Aorta (tissue), 5 donors: ENCODE results near the gene PGR. TPM values are rescaled to one million over a fixed set of nuclear protein-coding genes. Genes with fewer than 3 reads are reported as not detected.

Source experiments
- ATAC-seq: fragments of 200-7000 bp; cut with Tn5 transposase; one replicate; pipeline ENCODE4 v1.9.1; 2022; ENCODE audit warnings: moderate library complexity; ENCODE audit not compliant: low FRiP score
- DNase-seq, 2 donors: peaks; one replicate each; pipeline ENCODE4 v3.0.0-alpha.2; 2020
- H3K27ac ChIP-seq, 2 donors: one replicate each; pipeline ENCODE4 v1.5.1; 2013; ENCODE audit warnings: low read length in 2 of 2, mild to moderate bottlenecking in 2 of 2, moderate library complexity in 2 of 2, control low read depth in 1 of 2, inconsistent platforms in 1 of 2, low read depth in 1 of 2
- H3K27me3 ChIP-seq, 2 donors: one replicate each; pipeline ENCODE4 v1.6.1; 2013; ENCODE audit warnings: control low read depth in 1 of 2, low read length in 1 of 2, mild to moderate bottlenecking in 1 of 2, moderate library complexity in 1 of 2; ENCODE audit not compliant: insufficient read depth in 2 of 2, control insufficient read depth in 1 of 2
- H3K36me3 ChIP-seq, 2 donors: one replicate each; pipeline ENCODE4 v1.6.1; 2013; ENCODE audit warnings: control low read depth in 1 of 2, low read length in 1 of 2, mild to moderate bottlenecking in 1 of 2; ENCODE audit not compliant: insufficient read depth in 2 of 2, control insufficient read depth in 1 of 2
- H3K4me1 ChIP-seq, 2 donors: one replicate each; pipeline ENCODE4 v1.6.1; 2013; ENCODE audit warnings: low read length in 2 of 2, control low read depth in 1 of 2, mild to moderate bottlenecking in 1 of 2, moderate library complexity in 1 of 2; ENCODE audit not compliant: insufficient read depth in 2 of 2, control insufficient read depth in 1 of 2
- H3K4me3 ChIP-seq, 2 donors: one replicate each; pipeline ENCODE4 v1.5.1; 2013; ENCODE audit warnings: low read length in 2 of 2, control low read depth in 1 of 2, mild to moderate bottlenecking in 1 of 2
- H3K9me3 ChIP-seq: one replicate; pipeline ENCODE4 v1.6.1; 2013; ENCODE audit warnings: mild to moderate bottlenecking, low read length; ENCODE audit not compliant: control insufficient read depth
- WGBS, 2 donors: extraction: QIAGEN DNeasy Blood & Tissue Kit; methylation state at CpG; one replicate each; pipeline ENCODE4 v1.1.7; 2013; 5-methylcytosine and 5-hydroxymethylcytosine counted together
- intact Hi-C, 2 donors: fragments of 100-400 bp; cut with DNase I; formaldehyde crosslinking; loops; one replicate each; pipeline versions ENCODE4 v1.14.2 to v1.15.0; 2022
- polyA plus RNA-seq, 2 donors: library from polyadenylated mRNA; stranded (reverse); fragments of 200-250 nt; gene quantifications; one replicate each; pipeline ENCODE4 v1.2.3, GENCODE V29; 2013
- total RNA-seq, 2 donors: library from RNA; stranded (reverse); fragmentation: NEBNext Ultra II Directional; extraction: Animal tissue kit (Norgen Biotek cat#: 25700); gene quantifications; one replicate each; pipeline ENCODE4 v1.2.1, GENCODE V29; 2021
- donor health status: healthy with polysubstance abuse.
- donor health status: Bipolar disorder and iron deficiency.
- donor health status: DM: no; HTN: no; CAD: no.
- donor health status: DM: no; HTN: no; CAD: no.
- donor health status: DM: yes; HTN: yes; CAD: no.

Gene PGR
- total and polyA plus RNA-seq, 4 donors = 3.1 to 16.7 (median 9.6) TPM

- ATAC-seq = peak; percentile 81
- no peaks in the 10 kb centered on the region for H3K9me3 ChIP-seq
- no peaks in the 10 kb centered on the region for H3K27me3 ChIP-seq
- H3K4me1 ChIP-seq = no peaks in the 10 kb centered on the region
- no peaks in the 10 kb centered on the region for H3K36me3 ChIP-seq
- intact Hi-C loops = loop anchor here (2.0 to 10.0 kb wide), 7 partner anchors 84 to 309 kb away; no protein-coding TSS in a partner anchor
- peak overlapping the region; percentile 74 to 97 for H3K4me3 ChIP-seq
- peak; percentile 63 to 85 for DNase-seq
- WGBS, 2 donors = 1% methylated on average over 64 to 93 of the region's 93 CpGs
- peak overlapping the region; percentile 75 to 92 for H3K27ac ChIP-seq
Observed at GRCh38 chr11:101127699-101128570, 1.7 kb downstream of the PGR start.

DNA sequence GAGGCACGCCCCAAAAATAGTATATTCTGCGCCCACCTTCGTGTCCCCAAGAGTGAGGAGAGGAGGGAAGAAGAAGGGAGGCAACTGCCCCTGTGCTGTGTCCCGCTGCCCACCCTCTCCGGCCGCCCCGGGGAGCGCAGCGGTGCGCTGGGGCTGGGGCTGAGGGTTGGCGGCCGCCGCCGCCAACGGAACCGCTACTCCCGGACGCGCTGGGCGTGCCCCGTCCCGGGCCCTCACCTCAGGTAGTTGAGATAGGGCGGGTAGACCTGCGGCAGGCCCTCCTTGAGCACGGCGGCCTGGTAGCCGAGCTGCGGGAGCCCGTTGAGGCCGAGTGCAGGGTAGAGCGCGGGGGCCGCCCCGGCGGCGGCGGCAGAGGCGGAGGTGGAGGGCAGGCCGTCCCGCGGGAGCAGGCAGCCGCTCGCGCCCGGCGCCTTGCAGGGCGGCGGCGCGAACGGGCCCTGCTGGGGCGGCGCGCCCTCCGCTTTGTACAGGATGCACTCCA, 2.4 kb downstream of the PGR start:
- Histone ChIP-seq H3K27ac (peak overlapping the region; percentile 75 to 92), H3K4me3 (peak overlapping the region; percentile 74 to 97), H3K27me3 (no peaks in the 10 kb centered on the region), H3K9me3 (no peaks in the 10 kb centered on the region), H3K4me1 (peaks cover 0 to 2% of the 10 kb centered on the region in 2 donors), H3K36me3 (no peaks in the 10 kb centered on the region)
- 1% methylated on average over 26 to 55 of the region's 55 CpGs for WGBS, 2 donors
- DNase-seq = peak; percentile 56 to 82
- intact Hi-C loops = loop anchor here (5.0 to 10.0 kb wide), 6 partner anchors 85 to 310 kb away; no protein-coding TSS in a partner anchor
- ATAC-seq = peak; percentile 63

DNA sequence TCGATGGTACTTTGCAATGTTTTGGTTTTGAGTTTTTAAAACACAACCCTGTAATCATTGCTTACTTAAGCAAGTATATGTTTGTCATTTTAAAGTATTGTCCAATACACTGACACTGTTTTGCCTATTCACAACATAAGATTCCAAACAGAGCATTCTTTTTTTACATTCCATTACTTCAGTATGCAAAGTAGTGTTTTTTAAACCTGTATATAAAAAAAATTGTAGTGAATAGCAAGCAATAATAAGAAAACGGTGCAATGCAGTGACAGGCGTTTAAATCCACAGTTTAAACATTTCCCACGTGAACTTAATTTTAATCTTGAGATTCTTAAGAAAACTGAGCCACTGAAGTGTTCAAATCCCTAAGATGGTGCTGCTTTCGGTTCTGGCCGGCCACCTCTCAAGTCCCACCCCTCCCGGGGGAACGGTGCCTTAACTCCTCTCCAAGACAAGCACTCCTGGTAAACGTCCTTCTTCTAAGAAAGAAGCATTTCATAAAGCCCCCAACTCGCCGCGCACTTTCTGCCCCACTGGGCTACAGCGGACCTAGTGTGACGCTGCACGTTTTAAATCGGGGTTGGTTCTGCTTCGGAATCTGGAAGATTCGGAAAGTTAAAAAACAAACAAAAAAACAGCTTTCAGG, 2.9 kb downstream of the PGR start:
- Histone ChIP-seq H3K4me1 (peaks cover 0 to 2% of the 10 kb centered on the region in 2 donors), H3K9me3 (no peaks in the 10 kb centered on the region), H3K27ac (peak overlapping the region; percentile 75 to 92), H3K36me3 (no peaks in the 10 kb centered on the region), H3K27me3 (no peaks in the 10 kb centered on the region), H3K4me3 (peak overlapping the region; percentile 74 to 97)
- DNase-seq (peak; percentile 74 to 77), ATAC-seq (peak; percentile 53)
- WGBS, 2 donors = 1 to 2% methylated on average over 18 of the region's 18 CpGs
- intact Hi-C loops = loop anchor here (5.0 to 10.0 kb wide), 6 partner anchors 86 to 311 kb away; no protein-coding TSS in a partner anchor

GRCh38 chr11:101115671-101116160, 13.9 kb downstream of the PGR start:
- Histone ChIP-seq H3K9me3 (no peaks in the 10 kb centered on the region), H3K4me1 (peaks cover 0 to 4% of the 10 kb centered on the region in 2 donors), H3K27ac (no peak overlapping the region), H3K36me3 (peaks cover 0 to 5% of the 10 kb centered on the region in 2 donors), H3K4me3 (no peak overlapping the region), H3K27me3 (no peaks in the 10 kb centered on the region)
- ATAC-seq (no peak), DNase-seq (no peak)
- intact Hi-C loops = no loop called here
- 35 to 58% methylated on average over 4 of the region's 4 CpGs for WGBS, 2 donors

GRCh38 chr11:101113540-101113939, 16.1 kb downstream of the PGR start:
- intact Hi-C loops = no loop called here
- Histone ChIP-seq H3K4me3 (no peak overlapping the region), H3K9me3 (no peaks in the 10 kb centered on the region), H3K27me3 (no peaks in the 10 kb centered on the region), H3K36me3 (peaks cover 0 to 5% of the 10 kb centered on the region in 2 donors), H3K4me1 (no peaks in the 10 kb centered on the region), H3K27ac (no peak overlapping the region)
- ATAC-seq (no peak), DNase-seq (no peak)
- WGBS, 2 donors = 95 to 96% methylated on average over 2 of the region's 2 CpGs

DNA sequence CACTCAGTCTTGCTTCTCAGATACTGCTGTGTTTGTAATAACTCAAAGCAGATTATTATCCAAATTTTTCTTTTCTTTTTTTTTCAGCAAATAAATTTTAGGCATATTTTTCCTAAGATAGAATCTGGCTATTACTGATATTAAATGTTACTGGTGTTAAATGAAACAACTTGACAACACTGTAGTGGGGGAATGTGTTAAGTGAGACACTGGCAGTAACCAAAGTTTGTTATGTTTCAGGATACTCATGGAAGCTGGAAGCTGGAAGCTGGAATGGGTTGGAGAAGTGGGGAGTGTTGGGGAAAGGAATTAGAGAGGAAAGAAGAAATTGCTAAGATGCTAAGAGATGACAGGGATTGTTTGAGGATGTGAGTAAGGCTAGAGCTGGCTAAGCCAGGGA, 24.9 kb downstream of the PGR start:
- peaks cover 0 to 6% of the 10 kb centered on the region in 2 donors for H3K4me1 ChIP-seq
- DNase-seq (no peak), ATAC-seq (no peak)
- intact Hi-C loops = no loop called here
- H3K36me3 ChIP-seq = peaks cover 0 to 2% of the 10 kb centered on the region in 2 donors
- no peaks in the 10 kb centered on the region for H3K27me3 ChIP-seq
- H3K9me3 ChIP-seq = no peaks in the 10 kb centered on the region
- no peak overlapping the region for H3K4me3 ChIP-seq
- peak overlapping the region in 1 of 2 donors; percentile 11 for H3K27ac ChIP-seq

- H3K9me3 ChIP-seq = no peaks in the 10 kb centered on the region
- intact Hi-C loops = no loop called here
- peaks cover 0 to 13% of the 10 kb centered on the region in 2 donors for H3K4me1 ChIP-seq
- WGBS, 2 donors = 83 to 93% methylated on average over 2 of the region's 2 CpGs
- no peak for DNase-seq
- no peak for ATAC-seq
- H3K27ac ChIP-seq = no peak overlapping the region
- no peaks in the 10 kb centered on the region for H3K27me3 ChIP-seq
- H3K36me3 ChIP-seq = peaks cover 0 to 2% of the 10 kb centered on the region in 2 donors
- H3K4me3 ChIP-seq = no peak overlapping the region
Observed at GRCh38 chr11:101103433-101103832, 26.2 kb downstream of the PGR start.

DNA sequence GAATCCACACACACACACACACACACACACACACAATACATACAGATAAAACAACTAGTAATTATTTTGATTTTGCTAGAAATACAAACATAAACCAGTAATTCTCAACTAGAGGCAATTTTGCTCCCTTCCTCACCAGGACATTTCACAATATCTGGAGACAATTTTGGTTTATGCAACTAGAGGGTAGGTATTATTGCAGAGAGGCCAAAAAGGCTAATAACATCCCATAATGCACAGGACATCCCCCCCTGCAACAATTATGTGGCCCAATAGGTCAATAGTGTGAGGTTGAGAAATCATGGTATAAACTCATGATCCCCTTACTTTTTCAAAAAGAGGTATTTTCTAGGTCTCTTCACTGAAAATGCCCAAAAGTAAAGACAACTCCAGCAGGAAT, 29.0 kb downstream of the PGR start:
- Histone ChIP-seq H3K27me3 (no peaks in the 10 kb centered on the region), H3K27ac (no peak overlapping the region), H3K36me3 (no peaks in the 10 kb centered on the region), H3K4me1 (peaks cover 0 to 15% of the 10 kb centered on the region in 2 donors), H3K9me3 (no peaks in the 10 kb centered on the region), H3K4me3 (no peak overlapping the region)
- intact Hi-C loops = no loop called here
- ATAC-seq (no peak), DNase-seq (no peak)
